Ishikawa (cell line): Measurements from ENCODE around the gene CRYBG2.

ENCODE experiments used
- CEBPB ChIP-seq: IDR thresholded peaks from 2 replicates; pipeline ENCODE4 v1.6.1; 2012
- CREB1 ChIP-seq: IDR thresholded peaks from 2 replicates; pipeline ENCODE4 v1.6.1; 2012; ENCODE audit warnings: low read depth
- EGR1 ChIP-seq: IDR thresholded peaks from 2 replicates; pipeline ENCODE4 v1.6.1; 2012
- EP300 ChIP-seq: IDR thresholded peaks from 2 replicates; pipeline ENCODE4 v1.6.1; 2012; ENCODE audit warnings: borderline replicate concordance
- FOXM1 ChIP-seq: IDR thresholded peaks from 2 replicates; pipeline ENCODE4 v1.6.1; 2012; ENCODE audit warnings: low read depth, borderline replicate concordance
- MAX ChIP-seq: IDR thresholded peaks from 2 replicates; pipeline ENCODE4 v1.6.1; 2012
- NFIC ChIP-seq: IDR thresholded peaks from 2 replicates; pipeline ENCODE4 v1.6.1; 2012
- RAD21 ChIP-seq: IDR thresholded peaks from 2 replicates; pipeline ENCODE4 v1.6.1; 2012; ENCODE audit warnings: low read depth
- REST ChIP-seq: IDR thresholded peaks from 2 replicates; pipeline ENCODE4 v1.6.1; 2012; ENCODE audit warnings: low read depth, mild to moderate bottlenecking
- TAF1 ChIP-seq: IDR thresholded peaks from 2 replicates; pipeline ENCODE4 v1.6.1; 2012; ENCODE audit warnings: low read depth, mild to moderate bottlenecking
- TCF12 ChIP-seq: IDR thresholded peaks from 2 replicates; pipeline ENCODE4 v1.6.1; 2012; ENCODE audit warnings: low read depth
- TEAD4 ChIP-seq: IDR thresholded peaks from 2 replicates; pipeline ENCODE4 v1.6.1; 2012
- USF1 ChIP-seq: IDR thresholded peaks from 2 replicates; pipeline ENCODE4 v1.6.1; 2012
- YY1 ChIP-seq: IDR thresholded peaks from 2 replicates; pipeline ENCODE4 v1.6.1; 2012; ENCODE audit warnings: low read depth
- ZBTB7A ChIP-seq: IDR thresholded peaks from 2 replicates; pipeline ENCODE4 v1.6.1; 2012; ENCODE audit warnings: low read depth

Gene CRYBG2

GRCh38 chr1:26277261-26277661, 76.7 kb downstream of the CRYBG2 start:
- TF ChIP-seq EP300 = no peak
- no peak for TF ChIP-seq RAD21
- no peak for TF ChIP-seq CREB1
- TF ChIP-seq YY1 = no peak
- no peak for TF ChIP-seq TEAD4
- TF ChIP-seq TAF1 = no peak
- TF ChIP-seq MAX = no peak
- TF ChIP-seq USF1 = no peak
- TF ChIP-seq NFIC = no peak
- no peak for TF ChIP-seq REST
- no peak for TF ChIP-seq EGR1
- no peak for TF ChIP-seq CEBPB
- no peak for TF ChIP-seq TCF12
- no peak for TF ChIP-seq FOXM1

- TF ChIP-seq CREB1 (no peak), TAF1 (no peak), REST (no peak), EGR1 (no peak), USF1 (no peak), YY1 (no peak), MAX (no peak), EP300 (no peak), TEAD4 (no peak), NFIC (no peak), CEBPB (no peak), TCF12 (no peak), ZBTB7A (no peak)
These were observed 77.5 kb downstream of the CRYBG2 start for GRCh38 chr1:26276432-26276838.

GRCh38 chr1:26275580-26276431, 78.1 kb downstream of the CRYBG2 start:
- TF ChIP-seq NFIC (no peak), TEAD4 (no peak), RAD21 (peak; percentile 63), USF1 (peak; percentile 83), MAX (peak; percentile 46; the same call in 1 of the 2 replicates), EGR1 (no peak; the same call in 1 of the 2 replicates)

GRCh38 chr1:26274801-26275425, 79.0 kb downstream of the CRYBG2 start:
- no peak for TF ChIP-seq MAX
- no peak for TF ChIP-seq EP300
- no peak for TF ChIP-seq USF1
- no peak for TF ChIP-seq YY1
- no peak for TF ChIP-seq TEAD4
- TF ChIP-seq REST = no peak
